Stimulated activated CD4-positive, alpha-beta T cell treated with anti-CD3 and anti-CD28 coated beads, TNF-alpha, amount 100 ng/mL, for 1 hour (primary cell): ENCODE measurements around the gene AMELX.

Experiments used
- DNase-seq, 3 donors: peaks; one replicate each; pipeline ENCODE4 v3.0.0-alpha.2; 2020; ENCODE audit warnings: low read depth in 3 of 3, low spot score in 1 of 3

AMELX gene

DNA sequence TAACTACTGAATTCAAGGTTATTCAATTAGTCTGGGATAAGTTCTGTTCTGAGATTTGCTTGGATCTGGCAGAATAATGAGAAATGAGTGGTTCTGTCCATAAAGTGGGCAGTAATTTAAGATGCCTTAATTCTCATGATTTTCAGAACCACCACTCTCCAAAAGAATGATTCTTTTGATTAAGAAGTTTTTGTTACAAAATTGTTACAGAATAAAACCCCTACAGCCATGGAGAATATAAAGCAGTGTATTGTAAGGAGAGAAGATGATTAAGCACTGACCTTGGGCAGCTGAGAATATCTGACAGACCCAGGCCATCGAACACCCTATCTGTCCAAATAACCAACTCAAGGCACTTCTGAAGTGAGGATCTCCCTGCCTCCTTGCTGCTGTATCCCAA, 12.4 kb downstream of the AMELX start:
- no peak for DNase-seq

DNA sequence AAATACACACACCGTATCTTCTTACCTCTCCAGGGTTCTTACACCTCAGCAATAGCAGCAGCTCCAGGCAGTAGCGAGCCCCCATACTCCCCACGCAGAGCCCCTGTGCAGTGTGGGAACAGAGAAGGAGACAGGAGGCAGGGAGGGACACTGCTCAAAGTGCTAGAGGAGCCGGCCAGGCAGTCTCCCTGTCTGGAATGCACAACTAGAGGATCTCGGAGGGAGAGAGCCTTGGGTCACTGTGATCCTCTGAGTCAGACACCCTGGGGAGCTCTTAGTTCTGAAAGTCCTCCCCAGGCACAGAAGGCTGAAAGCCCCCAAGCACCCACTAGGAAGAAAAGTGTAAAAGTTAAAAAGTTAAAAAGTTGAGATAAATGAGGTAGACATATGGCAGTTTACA, 16.0 kb downstream of the AMELX start:
- no peak for DNase-seq

DNA sequence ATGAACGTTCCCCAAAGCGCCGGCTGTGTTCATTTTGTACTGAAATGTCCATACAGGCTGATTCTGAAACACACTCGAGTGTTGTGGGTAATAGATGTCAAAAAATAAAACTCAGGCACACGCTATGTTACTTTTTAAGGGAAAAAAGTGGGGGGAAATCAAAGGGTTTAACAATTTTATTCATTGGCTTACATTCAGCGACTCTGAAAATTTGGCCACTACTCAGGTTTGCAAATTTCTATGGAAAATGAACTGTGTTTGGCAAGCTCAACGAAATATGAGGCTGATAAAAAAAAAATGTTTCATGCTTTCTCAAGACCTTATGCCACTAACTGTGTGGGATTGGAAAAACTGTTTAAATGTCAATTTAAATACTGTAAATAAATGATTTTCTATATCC, 18.5 kb downstream of the AMELX start:
- no peak for DNase-seq

DNA sequence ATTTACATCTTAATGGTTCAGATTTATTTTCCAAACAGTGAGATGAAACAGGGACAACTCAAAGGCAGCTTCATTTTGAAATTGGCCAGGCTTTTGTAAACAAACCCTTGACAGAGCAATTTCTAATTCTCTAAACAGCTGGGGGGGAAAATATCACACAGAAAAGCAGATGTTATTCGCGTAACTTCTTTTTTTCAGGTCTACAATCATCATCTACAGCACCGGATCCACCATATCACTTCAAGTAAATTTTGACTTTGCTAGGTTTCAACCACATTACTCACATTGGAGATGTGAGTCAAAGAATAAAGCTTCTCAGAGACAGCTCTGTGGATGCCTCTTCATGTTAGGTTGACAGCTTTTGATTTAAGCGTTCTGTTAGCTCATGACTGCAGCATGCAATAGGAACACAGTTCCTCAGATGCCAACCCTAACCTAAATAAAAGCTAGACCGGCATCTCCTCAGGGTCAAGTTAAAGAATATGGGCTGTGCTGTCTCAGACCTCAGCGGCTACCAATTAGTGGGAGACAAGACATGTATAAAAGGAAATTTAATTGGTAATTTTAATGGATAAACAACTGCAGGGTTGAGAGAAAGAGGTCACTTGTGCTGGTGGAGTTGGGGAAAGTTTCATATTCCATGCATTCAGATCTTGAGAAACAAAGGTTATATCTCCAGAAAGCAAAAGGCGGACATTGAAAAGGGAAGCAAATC, 26.8 kb downstream of the AMELX start:
- no peak for DNase-seq

DNA sequence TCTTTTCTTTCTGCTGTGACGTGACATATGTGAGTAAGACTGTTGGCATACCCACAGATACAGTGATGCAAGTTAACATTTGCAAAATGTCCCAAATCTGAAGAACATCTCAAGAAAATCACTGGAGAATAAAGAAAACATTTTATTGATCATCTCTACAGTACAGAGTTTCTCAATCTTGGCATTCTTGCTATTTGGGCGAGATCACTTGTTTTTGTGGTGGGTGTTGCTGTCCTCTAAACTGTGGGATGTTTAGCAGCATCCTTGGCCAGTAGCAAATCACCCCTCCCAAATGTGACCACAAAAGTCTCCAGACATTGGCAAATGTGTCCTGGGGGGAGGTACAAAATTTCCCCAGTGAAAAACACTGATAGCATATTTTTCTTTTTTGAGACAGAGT, 28.8 kb downstream of the AMELX start:
- no peak for DNase-seq

DNA sequence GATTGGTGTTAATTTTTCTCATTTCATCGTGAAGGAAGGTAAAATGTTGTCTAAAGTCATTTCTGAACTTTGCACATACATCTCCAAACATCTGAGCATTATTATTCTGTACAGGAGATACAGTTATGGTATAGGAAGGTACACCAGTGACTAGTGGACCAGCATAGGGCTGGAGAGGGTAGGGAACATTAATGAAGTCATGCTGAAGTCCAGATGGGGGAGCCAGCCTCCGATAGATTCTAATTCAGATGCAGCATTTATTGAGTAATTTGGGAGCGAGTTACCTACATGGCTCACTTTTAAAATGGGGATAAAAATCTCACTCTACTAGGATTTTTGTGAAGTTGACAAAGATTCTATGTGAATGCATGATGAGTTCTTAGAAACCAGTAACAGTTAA, 34.9 kb downstream of the AMELX start:
- no peak for DNase-seq

DNA sequence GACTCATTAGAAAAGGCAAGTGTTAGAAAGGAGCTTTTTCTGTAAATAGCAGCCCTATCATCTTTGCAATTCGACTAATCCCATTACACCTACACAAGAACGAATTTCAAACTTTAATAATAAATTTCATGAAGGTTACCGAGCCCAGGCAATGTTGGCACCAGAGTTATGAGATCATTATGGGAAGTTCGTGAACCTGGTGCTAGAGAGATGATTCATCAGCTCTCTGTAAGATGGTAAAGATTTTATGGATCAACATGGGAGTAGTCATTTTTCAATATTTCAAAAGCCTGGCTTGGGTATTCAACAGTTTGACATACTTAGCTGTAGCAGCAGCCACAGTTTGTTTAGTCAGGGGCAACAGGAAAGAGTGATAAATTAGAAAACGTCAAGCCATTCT, 35.8 kb downstream of the AMELX start:
- no peak for DNase-seq

DNA sequence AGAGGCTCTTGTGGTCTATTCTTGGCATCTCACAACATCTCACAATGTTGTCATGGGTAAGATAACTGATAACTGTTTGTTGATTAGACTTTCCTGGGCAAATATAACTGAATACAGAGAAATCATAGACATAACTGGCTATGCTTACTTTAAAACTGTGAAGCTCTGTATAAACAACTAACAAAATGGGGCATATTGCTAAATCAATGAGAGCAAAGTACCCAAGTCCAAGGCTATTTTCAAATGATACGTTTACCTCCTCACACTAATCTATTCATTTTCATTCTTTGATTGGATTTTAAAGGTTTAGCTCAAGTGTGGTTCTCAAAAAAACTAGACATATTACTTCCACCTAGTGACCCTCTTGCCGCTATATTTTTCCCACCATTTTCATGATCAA, 38.6 kb downstream of the AMELX start:
- DNase-seq, result no peak

DNA sequence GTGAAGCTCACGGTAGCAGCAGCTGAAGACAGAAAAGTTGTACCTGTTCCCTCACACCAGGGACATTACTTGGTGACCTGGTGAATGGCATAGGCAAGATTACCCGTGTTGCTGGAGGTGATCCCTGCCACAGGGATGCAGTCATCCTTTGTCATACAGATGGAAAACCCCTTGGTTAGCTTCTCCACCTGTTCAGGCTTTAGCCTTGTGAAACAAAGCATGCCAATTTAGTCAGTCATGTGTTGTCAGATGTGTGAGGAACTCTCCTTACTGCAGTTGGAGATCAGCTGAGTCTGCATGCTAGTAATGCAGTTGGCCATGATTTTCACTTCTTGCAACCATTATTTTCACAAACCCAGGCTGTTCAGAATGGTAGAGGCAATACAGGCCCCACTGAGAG, 41.0 kb downstream of the AMELX start:
- DNase-seq, result no peak

DNA sequence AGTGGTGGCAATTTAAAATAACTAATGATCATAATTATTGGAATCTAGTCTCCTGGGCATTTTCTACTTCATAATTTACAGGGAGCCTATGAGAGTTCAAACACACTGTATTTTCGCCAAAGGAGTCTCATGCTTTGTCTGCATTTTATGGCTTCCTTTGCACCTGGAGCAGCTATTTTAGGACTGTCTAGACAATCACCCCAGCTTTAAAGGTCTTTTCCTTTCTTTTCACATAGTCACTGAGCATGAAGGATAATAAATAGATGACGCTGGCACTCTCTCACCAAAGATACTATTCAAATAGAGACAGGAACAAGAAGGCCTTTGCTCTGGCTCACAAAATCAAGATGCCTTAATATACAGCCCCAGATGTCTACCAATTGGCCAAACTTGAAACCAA, 43.0 kb downstream of the AMELX start:
- DNase-seq, result no peak

DNA sequence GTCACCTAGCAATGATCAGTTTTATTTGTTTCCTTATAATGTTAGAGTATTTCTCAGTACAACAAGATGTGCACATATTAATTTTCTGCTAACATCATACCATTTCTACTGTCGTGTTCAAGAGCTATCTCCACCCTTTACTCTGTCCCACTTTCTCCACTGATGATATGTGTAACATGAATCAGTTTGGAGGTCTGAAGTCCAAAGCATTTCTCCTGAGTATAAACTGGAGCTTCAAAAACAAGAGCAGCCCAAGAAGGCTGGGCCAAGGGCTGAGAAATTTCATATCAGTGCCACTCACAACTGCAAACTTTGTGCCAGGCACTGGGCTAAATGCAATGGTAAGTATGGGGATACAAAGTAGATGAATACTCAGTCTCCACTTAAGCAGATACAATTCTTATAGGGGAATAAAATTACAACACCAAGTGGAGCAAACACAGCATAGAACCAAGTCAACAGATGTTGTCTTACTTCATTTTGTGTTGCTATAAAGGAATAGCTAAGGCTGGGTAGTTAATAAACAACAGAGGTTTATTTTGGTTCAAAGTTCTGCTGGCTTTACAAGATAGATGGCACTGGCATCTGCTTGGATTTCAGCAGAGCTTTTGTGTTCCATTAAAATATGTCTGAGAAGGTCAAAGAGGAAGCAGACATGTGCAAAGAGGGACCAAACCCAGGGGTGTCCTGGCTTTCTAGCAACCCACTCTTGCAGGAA, 44.2 kb downstream of the AMELX start:
- no peak for DNase-seq

DNA sequence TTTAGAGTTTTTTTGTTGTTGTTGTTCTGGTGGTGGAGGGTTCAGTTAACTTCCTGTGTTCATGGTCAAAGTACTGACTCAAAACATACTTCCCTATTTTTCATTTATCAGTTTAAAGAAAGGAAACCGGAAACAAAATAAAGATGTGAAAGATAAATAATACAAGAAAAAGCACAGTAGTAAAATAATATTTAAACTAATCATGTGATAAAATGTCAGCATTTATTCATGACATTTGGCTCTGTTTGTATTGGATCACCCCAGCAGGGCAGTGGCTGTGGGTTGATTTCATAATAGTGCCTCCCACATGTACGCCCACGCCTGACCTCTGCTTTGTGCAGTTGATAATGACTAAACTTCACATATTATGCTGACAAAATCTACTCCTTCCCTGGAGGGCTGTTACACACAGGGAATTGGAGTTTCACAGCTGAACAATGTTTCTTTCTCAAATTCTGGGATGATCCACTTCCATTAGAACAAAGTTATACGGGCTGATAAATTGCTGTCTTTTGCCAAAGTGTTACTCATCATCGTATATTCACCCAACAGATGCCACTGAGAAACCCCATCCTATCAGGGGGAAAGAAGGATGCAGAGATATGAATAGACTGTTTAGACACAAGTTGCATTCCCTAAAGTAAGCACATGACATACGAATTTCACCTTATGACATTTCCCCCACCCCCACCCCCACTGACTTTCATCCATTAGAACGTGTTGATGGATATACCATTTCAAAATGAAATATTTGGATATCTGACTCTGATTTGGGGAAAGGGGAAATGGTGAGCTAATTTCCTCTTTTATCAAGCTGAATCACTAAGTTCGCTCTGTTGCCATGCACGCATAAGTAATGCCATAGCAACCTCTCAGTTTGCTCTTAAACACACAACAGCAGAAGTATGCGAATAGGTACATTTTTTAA, 48.3 kb downstream of the AMELX start:
- no peak for DNase-seq

DNA sequence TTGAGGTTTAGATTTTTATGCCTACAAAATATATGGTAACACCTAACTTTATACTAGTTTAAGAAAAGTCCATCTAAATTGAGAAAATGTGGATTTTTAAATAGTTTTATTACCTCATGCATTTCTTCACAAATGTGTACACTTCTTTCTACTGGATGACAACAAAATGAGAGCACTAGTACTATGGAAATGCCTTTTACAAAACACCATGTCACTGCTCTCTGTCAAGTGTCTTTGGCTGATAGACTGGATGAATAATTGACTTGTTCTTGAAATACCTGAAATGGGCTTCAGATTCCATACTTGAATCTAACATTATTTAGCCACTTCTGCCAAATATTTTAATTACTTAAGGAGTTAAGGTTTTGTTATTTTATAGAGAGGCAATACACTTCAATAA, 49.5 kb downstream of the AMELX start:
- DNase-seq, result no peak

DNA sequence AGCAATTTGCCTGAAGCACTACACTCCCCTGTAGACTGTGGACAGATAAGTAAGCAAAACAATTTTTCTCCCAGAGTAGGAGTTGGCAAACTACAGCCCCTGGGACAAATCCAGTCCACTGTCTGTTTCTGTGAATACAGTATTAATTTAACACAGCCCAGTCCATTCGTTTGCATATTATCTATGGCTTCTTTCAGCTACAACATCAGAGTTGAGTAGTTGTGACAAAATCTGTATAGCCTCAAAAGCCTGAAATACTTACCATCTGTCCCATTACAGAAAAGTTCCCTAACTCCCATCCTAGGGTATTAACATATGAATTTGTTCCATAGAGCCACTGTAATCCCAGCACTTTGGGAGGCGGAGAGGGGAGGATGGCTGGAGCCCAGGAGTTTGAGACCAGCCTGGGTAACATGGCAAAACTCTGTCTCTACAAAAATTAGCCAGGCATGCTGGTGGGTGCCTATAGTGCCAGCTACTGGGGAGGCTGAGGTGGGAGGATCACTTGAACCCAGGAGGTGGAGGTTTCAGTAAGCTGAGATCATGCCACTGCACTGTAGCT, 53.0 kb downstream of the AMELX start:
- no peak for DNase-seq

DNA sequence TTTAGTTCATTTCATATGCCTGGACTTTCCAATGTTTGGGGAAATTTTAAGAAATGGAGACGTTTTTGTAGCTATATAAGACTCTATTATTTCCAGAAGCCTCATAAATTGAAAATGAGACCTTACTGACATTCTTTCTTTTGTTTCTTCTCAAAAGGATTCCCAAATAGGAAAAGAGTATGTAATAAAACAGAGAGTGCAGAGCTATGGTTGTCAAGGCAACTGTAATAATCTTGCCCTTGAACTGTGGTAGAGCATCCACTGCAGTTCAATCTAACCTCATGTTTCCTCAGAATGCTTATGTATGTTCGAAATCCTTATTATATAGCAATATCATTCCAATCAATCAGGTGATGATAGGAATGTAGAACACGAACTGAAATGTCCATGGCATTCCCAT, 54.1 kb downstream of the AMELX start:
- no peak for DNase-seq

DNA sequence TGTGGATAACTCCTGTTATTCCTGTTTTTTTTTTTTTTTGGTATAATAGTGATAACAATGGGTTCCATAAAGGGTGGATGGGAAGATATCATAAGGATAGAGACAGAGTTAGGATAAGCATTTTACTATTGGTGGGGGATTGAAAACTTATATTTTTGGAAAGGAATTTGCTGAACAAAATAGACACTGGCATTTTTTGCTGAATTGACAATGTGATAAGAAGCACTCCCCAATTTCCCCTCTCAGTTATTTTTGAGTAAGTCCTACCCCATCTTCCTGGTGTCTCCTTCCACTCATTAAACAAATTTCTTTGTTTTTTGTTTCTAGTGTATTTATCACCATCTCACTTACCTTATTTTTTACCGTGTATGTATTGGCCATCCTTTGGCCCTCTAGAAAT, 55.8 kb downstream of the AMELX start:
- no peak for DNase-seq

DNA sequence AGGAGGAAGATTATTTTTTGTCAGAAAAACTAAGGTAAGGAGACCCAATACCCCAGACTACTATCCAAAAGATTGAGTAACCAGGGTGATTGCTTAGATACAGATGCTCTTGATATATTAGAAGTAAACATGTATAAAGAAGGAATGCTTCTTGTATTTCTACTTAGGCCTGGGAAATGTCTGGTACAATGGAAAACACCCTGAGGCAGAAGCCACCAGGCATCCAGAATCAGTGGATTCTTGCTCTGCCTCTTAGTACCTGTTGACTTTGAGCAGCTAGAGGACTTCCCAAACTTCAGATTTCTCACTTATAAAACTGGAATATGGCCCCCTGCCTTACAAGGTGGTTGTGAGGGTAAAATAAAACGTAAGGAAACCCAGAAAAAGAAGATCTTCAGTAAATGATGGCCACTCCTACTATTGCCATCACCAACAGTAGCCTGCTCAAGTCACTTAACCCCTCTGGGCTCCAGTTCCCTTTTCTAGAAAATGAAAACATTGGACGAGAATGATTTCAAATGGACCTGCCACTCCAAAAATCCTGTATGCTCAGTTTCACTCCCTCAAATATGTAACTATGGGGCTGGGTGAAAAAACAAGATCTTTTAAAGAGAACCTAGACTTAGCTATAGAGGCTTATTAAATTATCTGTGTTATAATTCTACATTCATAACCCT, 56.6 kb downstream of the AMELX start:
- no peak for DNase-seq
